Frontal cortex (tissue), 4 donors: ENCODE data around the gene F2RL2. TPM values are rescaled to one million over a fixed set of nuclear protein-coding genes. Genes with fewer than 3 reads are reported as not detected.

ENCODE experiments used
- DNase-seq, 2 donors: peaks; one replicate each; pipeline ENCODE4 v3.0.0; 2012; ENCODE audit warnings: low spot score in 2 of 2
- FAIRE-seq: peaks from 2 replicates; lab custom pipeline; 2012; peaks lifted over from hg19 to GRCh38; lab: Jason Lieb, UNC
- total RNA-seq: library from RNA; depleted of rRNA; stranded (reverse); fragments of >200 nt; gene quantifications from one replicate; pipeline ENCODE4 v1.2.3, GENCODE V29; 2014
- donor health status: control.
- donor health status: control.
- donor health status: control.

F2RL2 gene, protein sequence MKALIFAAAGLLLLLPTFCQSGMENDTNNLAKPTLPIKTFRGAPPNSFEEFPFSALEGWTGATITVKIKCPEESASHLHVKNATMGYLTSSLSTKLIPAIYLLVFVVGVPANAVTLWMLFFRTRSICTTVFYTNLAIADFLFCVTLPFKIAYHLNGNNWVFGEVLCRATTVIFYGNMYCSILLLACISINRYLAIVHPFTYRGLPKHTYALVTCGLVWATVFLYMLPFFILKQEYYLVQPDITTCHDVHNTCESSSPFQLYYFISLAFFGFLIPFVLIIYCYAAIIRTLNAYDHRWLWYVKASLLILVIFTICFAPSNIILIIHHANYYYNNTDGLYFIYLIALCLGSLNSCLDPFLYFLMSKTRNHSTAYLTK
- total RNA-seq = under 0.01 TPM

DNA sequence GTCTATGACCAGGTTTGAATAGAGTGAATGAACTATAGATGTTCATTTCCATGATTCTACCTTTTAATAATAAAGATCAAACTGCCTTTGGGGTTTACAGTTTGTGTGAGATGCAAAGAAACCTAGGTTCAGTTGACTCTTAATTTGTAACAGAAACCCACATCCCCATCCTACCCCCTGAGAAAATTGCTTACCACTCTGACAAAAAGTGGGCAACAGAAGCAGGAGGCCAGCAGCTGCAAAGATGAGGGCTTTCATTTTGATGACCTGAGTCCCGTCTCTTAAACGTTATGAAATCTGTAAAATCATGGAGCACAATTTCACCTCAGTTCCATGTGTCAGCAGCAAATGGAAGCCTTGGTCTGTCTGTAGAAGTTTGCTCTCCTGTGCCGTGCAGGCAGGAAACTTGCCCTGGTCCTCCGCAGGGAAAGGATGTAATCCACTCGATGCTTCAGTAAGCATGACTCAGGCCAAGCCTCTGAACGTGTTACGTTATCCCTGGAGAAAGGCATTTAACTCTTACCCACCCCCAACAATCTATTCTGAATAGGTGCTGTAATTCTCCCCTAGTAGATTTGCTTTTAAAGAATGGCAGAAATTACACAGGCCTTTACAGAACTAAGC lies at the start of gene F2RL2:
Gene F2RL2, minus strand, starts transcription at position 431 of the 624 bp plus-strand sequence. Its CDS starts 173 bp downstream, at position 258.
- no peak for DNase-seq
- no peak for FAIRE-seq

- FAIRE-seq (no peak), DNase-seq (no peak)
Observed at GRCh38 chr5:76672242-76672641, 49.0 kb upstream of the F2RL2 start.

- DNase-seq = no peak
- no peak for FAIRE-seq
Observed at GRCh38 chr5:76670508-76670907, 47.3 kb upstream of the F2RL2 start.

DNA sequence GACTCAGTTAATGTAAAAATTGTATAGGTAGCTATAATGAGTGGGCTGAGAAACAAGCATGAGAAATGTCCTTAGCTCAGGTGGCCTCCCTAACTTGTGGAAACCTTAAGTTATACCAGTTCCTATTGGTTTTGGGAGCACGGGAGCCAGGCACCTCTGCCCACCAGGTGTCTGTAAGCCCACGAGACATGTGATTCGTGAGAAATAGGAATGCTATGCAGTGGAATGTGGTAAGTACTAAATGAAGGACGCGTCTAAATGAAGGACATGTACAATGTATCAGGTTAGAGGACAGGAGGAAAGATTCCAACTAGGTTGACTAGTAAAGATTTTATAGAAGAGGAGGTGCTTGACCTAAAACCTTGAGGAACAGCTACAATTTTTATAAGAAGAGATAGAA lies 46.0 kb upstream of the F2RL2 start:
- DNase-seq (no peak), FAIRE-seq (no peak)

DNA sequence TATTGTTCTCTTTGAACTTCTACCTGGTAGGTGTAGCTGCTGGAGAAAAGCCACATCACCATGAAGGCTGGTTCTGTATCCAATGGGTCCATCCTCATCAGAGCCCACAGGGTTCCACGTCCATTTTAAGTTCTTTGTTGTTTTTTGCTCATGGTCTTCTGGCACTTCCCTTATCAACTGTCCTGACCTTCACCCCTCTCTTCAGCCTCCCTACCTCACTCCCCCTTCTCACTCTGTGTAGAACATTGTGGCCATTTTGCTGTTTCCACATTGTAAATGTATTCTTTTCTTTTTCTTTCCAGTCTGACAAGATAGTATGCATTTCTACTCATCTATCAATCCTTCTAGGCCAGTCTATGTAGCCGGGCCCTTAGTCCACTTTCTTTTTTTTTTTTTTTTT lies 44.3 kb upstream of the F2RL2 start:
- DNase-seq = no peak
- FAIRE-seq = no peak

DNA sequence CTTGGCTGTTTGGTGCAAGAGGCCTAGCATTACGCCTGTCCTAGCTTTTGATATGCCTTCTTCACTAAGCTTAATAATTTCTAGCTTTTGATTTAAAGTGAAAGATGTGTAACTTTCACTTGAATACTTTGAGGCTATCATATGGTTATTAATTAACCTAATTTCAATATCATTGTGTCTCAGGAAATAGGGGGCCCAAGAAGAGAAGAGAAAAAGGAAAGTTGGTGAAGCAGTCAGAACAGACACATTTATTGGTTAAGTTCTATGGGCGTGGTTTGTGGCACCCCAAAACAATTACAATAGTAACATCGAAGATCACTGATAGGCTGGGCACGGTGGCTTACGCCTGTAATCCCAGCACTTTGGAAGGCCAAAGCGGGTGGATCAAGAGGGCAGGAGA lies 40.9 kb upstream of the F2RL2 start:
- DNase-seq (no peak), FAIRE-seq (no peak)

DNA sequence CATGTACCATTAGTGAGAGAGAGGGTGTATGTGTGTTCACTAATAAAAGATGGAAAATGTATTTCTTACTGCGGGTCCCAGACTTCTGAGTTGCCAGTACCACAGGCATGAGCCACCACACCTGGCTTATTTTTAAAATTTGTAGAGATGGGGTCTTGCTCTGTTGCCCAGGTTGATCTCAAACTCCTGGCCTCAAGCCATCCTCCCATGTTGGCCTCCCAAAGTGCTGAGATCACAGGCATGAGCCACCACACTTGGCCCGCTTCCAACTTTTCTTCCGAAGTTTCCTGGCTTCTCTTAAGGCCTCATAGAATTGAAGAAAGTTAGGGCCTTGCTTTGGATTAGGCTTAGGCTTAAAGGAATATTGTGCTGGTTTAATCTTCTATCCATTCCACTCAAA lies 40.4 kb upstream of the F2RL2 start:
- no peak for FAIRE-seq
- no peak for DNase-seq

- DNase-seq (no peak), FAIRE-seq (no peak)
Observed at GRCh38 chr5:76662521-76662920, 39.3 kb upstream of the F2RL2 start.

- no peak for DNase-seq
- FAIRE-seq = no peak
Observed at GRCh38 chr5:76660360-76660759, 37.2 kb upstream of the F2RL2 start.

- DNase-seq (no peak), FAIRE-seq (no peak)
Observed at GRCh38 chr5:76657683-76658311, 34.6 kb upstream of the F2RL2 start.

DNA sequence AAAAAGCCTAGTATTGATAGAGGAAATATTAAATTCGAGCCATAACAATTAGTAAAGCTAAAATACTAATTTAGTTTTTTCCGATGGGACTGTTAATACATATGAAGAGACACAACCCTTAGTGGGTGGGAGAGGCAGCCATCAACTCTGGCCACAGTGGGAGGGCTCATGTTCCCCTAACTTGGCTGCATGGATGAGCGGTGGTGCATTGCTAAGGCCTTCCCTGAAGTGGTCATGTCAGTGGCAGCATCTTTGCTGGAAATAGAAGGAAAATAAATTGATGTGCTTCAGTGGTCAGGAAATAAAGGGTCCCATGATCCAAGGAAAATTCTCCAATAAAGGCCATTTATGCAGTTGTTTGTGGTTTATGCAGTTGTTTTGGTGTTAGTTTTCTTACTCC lies 33.9 kb upstream of the F2RL2 start:
- no peak for DNase-seq
- no peak for FAIRE-seq

DNA sequence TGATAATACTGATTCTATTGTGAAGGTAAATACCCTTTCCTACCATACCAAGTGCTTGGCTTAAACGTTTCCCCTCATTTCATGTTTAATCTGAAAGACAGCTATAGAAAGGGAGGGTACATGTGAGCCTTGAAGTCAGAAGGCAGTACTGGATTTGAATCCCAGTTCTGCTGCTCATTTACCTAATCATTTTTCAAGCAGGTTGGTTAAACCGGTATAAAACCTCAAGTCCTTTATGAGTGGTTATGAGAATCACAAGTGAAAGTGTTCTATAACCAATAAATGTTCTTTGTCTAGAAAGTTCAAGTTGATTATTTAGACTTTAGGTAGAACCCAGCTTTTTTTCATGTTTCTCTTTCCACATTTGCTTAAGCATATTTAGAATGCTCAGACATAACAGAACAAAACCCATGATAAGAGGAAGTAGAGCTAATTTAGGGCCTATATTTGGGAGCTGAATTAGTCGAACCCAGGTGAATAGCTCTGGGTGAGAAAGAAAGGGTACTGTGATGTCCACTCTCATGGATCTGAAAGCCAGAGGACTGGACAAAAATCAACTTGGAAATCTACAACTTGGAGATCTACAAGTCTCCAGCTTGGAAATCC lies 29.7 kb upstream of the F2RL2 start:
- FAIRE-seq = no peak

GRCh38 chr5:76649140-76649539 lies 25.9 kb upstream of the F2RL2 start:
- FAIRE-seq = no peak
- DNase-seq = no peak

More for the DNA sequence above, 29.7 kb upstream of the F2RL2 start:
- no peak for DNase-seq

DNA sequence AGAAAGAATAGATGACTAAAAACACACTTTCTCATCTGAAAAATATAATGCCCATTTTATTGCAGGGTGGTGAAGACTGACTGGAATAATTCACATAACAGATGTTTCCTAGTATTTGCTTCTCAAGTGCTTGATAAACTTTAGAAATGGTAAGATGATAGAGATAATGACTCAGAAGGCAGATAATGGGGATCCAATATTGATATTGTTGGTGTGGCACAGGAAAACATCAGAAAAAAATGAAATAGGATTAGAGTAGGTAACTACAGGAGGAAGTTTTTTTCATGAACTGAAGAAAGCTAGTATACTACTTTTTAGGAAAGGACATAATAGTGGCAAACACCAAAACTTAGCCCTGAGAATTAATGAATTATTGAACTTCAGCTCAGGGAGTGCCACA lies 20.2 kb upstream of the F2RL2 start:
- FAIRE-seq = no peak
- no peak for DNase-seq

GRCh38 chr5:76642390-76643040 lies 19.3 kb upstream of the F2RL2 start:
- FAIRE-seq = no peak
- no peak for DNase-seq

GRCh38 chr5:76641514-76642120 lies 18.4 kb upstream of the F2RL2 start:
- DNase-seq (peak in 1 of 2 donors; percentile 4), FAIRE-seq (peak; percentile 34)

- DNase-seq (no peak), FAIRE-seq (no peak)
Observed at GRCh38 chr5:76638479-76638878, 15.3 kb upstream of the F2RL2 start.

- FAIRE-seq = no peak
Observed at GRCh38 chr5:76637490-76637889, 14.3 kb upstream of the F2RL2 start.

GRCh38 chr5:76634661-76635060 lies 11.5 kb upstream of the F2RL2 start:
- no peak for FAIRE-seq
- DNase-seq = no peak

More at GRCh38 chr5:76637490-76637889, 14.3 kb upstream of the F2RL2 start:
- DNase-seq = no peak

GRCh38 chr5:76626738-76627137 lies 3.5 kb upstream of the F2RL2 start:
- no peak for DNase-seq
- FAIRE-seq = no peak
